GM12891 (cell line): ENCODE measurements around the gene CELA2B.

Source experiments
- POLR2A ChIP-seq: IDR thresholded peaks from 2 replicates; pipeline ENCODE4 v1.6.1; 2011; ENCODE audit warnings: low read depth, low read length, control low read depth
- POLR2AphosphoS5 ChIP-seq: IDR thresholded peaks from 2 replicates; pipeline ENCODE4 v1.6.1; 2011; ENCODE audit warnings: low read depth, low read length, control low read depth
- TAF1 ChIP-seq: IDR thresholded peaks from 2 replicates; pipeline ENCODE4 v1.6.1; 2011; ENCODE audit warnings: low read depth, low read length, control low read depth

- TF ChIP-seq POLR2A (no peak), POLR2AphosphoS5 (no peak), TAF1 (no peak)
Observed at GRCh38 chr1:15449567-15449966, 26.3 kb upstream of the CELA2B start.
